ENCODE data around the gene MACROD2. TPM values are rescaled to one million over a fixed set of nuclear protein-coding genes. Genes with fewer than 3 reads are reported as not detected.
"Not testable (repeated sequence)": the region's sequence is repeated elsewhere in the genome, so short reads cannot be mapped to it uniquely, and the experiment has no call there.

Gene MACROD2
- total RNA-seq, 1 experiment from 2014 or later, result 0.86 TPM

DNA sequence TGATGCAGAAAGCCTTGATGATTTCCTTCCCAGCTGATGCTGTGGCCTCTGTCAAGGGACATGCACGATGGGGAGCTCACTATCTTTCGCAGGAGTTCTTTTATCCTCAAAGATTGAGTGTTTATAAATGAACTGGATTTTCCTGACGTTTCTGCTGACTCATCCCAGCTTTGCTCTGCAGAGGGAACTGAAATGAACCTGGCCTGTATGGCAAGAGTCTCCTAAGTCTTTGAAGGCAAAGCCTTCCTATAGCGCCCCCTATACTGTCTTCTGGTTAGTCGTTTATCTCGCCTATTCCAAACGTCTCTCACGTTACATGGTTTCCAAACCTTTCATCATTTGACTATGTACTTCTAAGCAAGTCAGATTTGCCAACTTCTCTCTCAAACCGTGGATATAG lies 2012.6 kb downstream of the MACROD2 start:
- DNase-seq (ENCODE audit: low read depth), result no peak

DNA sequence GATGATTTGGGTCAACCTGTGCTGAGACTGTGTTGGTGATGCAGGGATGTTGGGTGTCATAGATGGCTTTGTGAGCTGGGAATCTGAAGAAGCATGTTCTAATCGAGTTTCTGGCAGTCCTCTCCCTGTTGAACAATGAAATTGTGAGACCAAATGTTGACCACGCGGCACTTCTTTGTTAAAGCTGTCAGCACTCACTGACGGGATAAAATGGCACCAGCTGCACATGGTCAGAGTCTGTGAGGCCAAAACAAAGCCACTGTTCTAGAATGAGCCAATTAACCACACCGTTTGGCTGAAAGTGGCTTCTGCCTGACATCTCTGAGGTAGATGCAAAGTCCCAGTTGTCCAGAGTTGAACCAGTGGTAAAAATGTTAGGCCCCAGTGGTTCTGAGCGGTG lies 2015.7 kb downstream of the MACROD2 start:
- DNase-seq (ENCODE audit: low read depth), result no peak

DNA sequence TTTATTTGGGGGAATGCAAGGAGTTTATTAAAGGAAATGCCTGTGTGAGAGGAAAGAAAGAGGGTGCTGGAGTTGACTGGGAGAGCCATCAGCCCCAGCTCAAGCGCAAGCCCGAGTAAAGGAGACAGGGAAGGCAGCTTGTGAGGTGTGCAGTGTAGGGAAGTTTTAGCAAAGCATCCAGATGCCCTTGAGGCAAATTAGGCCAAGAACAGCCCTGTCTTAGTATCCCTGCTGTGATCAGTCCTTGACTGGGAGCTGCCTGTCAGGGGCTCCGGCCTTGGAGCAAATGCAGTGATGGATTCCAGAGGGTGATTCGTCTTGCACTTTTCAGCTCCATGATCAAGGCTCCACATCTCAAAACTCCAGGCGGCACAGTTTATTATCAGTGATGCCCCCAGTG lies 2016.2 kb downstream of the MACROD2 start:
- no peak for DNase-seq (ENCODE audit: low read depth)

DNA sequence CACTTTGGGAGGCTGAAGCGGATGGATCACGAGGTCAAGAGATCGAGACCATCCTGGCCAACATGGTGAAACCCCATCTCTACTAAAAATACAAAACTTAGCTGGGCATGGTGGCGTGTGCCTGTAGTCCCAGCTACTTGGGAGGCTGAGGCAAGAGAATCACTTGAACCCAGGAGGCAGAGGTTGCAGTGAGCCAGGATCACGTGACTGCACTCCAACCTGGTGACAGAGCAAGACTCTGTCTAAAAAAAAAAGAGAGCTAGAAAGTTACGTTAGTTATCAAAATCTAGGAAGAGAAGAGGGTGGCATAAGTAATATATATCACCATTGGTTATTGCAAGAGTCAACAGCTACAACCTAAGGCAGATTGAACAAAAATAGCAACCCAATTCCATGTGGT lies 2017.6 kb downstream of the MACROD2 start:
- DNase-seq (ENCODE audit: low read depth), result not testable (repeated sequence)

DNA sequence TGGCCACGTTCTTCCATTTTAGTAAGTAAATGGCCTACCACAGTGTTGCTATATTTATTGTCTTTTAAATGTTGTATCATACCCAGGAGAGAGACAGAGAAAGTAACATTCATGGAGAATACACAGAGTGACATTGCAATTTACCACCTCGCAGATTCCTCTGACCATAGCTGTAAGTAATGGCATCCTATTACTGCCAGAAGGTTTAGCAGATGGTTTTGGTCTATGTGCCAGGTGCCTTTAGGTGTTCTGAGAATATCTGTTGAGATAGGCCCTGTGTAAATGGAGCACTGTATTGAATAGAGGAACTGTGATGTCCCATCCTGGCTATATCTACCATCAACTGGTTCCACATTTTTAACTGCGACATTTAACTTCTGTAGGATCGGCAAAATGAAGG lies 2018.3 kb downstream of the MACROD2 start:
- DNase-seq (ENCODE audit: low read depth), result no peak

DNA sequence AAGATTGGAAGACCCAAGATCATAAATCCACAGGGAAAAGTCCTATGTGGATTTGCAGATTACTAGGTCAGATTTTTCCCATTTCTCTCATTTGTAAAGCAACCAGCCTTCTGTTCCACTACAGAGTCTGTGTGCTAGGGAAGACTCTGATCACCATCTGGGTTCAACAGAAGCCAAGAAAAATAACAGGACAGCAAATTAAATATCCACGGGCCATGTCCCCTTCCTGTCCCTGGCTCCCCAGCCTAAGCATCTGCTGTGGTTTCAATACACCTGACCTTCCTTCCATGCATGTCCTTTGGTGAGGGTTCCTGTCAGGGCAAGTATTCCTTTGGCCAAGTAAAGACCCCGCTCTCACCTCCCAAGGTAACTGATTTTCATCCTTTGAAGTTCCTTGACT lies 2019.1 kb downstream of the MACROD2 start:
- DNase-seq (ENCODE audit: low read depth), result no peak

DNA sequence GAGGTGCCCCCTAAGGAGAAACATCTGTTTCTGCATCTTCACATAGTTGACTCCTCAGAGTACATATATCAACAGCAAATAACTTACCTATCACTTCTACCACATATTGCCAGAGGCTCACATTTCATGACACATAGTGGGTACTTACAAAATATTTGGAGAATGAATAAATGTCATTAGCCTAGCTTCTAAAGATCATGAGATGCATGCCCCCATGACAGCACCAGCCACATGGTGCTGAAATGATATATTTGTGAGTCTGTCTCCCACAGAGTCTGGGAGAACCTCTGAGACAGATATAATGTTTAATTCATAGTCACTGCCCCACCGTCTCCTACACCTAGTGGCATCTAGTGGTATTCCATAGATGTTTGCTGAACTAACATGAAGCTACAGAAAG lies 2022.3 kb downstream of the MACROD2 start:
- no peak for DNase-seq (ENCODE audit: low read depth)

DNA sequence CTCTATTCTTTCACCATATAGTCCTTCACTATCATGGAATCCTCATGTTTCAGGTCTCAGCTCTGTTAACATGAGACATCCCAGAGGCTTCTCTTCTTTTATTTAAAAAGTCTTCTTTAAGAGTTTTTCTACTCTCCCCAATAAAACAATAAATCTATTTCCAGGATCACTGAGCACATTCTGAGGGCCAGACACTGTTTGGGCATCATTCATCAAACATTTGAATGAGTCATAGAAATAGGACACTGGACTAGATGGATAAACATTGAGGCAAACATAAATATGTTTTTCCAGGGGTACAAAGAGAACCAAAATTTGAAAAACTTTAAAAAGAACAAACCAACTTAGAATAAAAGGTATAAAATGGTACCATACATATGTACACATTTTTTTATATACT lies 2023.6 kb downstream of the MACROD2 start:
- no peak for DNase-seq (ENCODE audit: low read depth)

DNA sequence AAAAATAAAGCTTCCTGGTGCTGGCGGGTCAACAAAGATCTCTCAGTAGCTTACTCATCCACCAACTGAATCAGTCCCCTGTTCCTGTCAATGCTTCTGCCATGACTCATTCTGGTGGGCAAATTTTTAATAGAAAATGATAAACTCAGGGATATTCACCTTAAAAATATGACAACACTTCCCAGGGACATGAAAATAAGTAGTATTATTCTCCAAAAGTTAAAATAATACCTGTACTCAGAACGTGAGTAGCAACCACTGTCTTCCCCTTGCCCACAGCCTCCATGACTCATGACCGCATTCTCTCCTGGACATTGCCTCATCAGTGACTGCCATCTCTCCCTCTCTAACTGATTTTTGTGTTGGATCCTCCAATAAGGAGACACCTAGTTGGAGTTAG lies 2025.7 kb downstream of the MACROD2 start:
- DNase-seq (ENCODE audit: low read depth), result peak; percentile 25

DNA sequence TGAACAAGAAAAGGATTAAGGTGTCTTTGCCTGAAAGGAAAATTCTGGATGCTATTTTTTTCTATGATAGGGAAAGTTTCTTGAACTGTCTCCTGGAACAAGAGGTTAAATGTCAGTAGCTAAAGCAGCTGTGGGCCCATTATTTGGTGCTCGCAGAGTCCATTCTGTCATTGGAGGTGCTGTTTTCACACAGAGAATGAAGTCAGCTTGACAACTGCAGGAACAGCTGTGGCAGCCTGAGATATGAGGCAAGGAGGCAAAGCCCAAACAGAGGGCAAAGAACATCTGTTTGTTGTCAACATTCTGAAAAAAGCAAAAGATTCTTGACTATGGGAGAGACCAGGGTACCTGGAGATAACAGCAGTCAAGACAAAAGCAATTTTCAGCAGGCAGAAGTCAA lies 2029.8 kb downstream of the MACROD2 start:
- no peak for DNase-seq (ENCODE audit: low read depth)

DNA sequence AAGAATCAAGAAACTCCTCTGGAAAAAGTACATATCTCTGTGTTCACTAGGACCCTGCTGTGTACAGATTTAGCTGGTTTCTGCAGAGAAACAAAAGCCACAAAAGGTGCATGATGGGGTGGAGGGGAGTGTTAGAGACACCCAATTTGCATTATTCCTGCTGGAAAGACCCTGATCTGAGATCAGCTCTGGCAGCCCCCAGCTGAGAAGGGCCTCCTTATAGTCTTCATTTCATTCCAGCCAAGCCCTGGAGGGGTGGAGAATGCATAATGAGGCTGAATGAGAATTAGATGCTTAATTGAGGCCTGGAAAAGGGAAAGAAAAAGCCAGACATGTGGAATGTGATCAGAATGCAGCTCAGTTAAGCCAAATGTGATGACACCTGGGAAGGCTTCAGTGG lies 2032.4 kb downstream of the MACROD2 start:
- DNase-seq (ENCODE audit: low read depth), result no peak

DNA sequence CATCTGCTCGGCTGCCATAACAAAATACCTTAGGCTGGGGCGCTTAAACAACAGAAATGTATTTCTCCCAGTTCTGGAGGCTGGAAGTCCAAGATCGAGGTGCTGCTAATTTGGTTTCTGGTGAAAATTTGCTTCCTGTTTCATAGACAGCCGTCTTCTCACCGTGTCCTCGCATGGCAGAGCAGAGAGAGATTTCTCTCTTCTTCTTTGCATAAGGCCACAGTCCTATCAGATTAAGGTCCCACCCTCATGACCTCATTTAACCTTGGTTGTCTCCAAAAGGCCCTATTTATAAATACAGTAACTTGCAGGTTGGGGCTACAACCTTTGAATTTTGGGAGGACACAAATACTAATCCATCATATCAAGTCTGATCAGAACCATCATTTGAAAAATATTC lies 2033.6 kb downstream of the MACROD2 start:
- no peak for DNase-seq (ENCODE audit: low read depth)

DNA sequence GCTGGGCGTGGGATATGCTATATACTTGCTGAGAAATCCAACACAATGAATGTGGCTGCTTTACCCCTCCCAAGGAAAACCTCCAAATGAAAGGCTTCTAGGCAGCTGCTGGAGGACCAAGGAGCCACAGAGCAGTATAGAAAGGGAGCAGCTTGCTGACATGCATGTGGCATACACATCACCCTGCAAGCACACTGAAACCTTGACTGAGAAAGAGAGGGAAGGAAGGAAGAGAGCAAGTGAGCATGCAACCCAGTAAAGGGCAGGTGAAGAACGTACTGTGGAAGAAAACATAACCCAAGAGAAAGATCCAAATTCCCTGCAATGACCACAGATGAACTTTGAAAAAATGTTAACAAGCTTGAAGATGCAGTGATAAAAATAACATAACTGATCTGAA lies 2034.9 kb downstream of the MACROD2 start:
- DNase-seq (ENCODE audit: low read depth), result no peak

DNA sequence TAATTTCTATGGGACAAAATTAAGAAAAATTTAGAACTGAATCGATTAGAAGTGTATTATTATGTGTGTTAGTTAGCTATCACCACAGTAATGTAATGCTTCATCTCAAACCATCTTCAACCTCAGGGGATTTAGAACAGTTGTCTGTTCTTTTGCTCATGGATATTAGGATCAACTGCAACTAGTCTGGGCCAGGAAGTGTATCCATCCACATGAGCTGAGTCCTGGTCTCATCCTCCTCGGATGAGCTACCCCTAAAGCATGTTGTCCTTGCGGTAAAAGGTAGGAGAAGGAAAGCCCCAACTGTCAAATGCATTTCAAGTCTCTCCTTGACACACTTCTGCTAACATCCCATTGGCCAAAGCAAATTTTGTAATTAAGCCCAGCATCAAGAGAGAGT lies 2040.3 kb downstream of the MACROD2 start:
- no peak for DNase-seq (ENCODE audit: low read depth)

DNA sequence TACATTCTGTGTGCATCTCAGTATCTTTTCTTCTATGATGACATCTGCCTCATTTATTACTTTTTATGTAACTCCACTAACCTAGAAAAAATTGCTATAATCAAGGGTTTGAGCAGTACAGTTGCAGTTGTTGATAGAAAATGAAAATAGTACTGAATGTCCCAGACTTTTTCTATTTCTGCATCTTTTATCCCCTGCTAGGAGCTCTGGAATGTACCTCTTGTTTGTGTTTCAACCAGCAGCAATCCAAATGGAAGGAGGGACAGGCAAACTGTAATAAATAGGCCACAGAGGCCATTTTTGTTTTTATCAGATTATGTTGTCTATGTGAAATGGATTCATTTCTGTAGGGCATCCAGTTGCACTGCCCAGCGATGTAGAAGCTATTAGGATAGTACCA lies 2041.0 kb downstream of the MACROD2 start:
- DNase-seq (ENCODE audit: low read depth), result no peak

DNA sequence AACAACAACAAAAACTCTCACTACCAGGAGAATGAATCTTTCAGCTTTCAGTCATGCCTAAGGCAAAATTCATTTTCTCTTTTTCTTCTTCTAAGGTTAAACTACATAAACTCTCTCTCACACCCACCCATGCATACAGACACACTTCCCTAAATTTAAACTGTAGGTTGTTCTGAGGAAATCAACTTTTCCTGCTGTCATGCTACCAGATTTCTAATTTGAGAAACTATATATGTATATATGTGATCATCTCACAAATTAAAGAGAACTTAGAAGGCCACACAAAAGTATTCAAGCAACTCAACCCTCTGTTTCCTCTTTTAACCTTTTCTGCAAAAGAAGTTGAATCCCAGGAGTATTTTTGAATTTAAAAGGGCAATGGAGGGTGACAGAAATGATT lies 2045.4 kb downstream of the MACROD2 start:
- no peak for DNase-seq (ENCODE audit: low read depth)

DNA sequence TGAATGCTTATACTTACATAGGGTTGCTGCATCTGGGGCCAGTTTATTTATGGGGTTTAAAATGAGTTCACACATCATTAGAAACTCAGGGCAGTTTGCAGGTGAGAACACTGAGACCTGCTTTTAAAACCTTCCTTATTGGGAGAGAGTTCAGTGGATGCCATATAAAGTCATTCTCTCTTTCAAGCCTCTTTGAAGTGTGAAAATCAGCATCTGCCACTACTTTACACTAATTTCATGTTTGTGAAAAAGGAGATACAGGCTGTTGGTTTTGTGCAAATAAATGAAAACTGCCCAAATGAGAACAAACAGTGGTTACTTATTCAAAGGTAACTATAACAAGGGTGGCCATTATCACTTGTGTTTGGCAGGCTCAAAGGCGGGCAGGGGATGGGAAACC lies 2047.4 kb downstream of the MACROD2 start:
- DNase-seq (ENCODE audit: low read depth), result no peak

DNA sequence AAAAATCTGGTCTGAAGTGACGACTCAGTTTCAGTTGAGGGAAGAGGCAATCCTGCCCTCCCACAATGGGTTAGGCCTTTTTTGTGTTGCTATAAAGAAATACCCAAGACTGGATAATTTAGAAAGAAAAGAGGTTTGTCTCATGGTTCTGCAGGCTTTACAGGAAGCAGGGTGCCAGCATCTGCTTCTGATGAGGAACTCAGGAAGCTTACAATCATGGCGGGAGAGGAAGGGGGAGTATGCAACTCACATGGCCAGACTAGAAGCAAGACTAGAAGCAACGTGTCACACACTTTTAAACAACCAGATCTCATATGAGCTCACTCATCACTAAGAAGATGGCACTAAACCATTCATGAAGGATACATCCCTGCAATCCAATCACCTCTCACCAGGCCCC lies 2048.6 kb downstream of the MACROD2 start:
- no peak for DNase-seq (ENCODE audit: low read depth)

DNA sequence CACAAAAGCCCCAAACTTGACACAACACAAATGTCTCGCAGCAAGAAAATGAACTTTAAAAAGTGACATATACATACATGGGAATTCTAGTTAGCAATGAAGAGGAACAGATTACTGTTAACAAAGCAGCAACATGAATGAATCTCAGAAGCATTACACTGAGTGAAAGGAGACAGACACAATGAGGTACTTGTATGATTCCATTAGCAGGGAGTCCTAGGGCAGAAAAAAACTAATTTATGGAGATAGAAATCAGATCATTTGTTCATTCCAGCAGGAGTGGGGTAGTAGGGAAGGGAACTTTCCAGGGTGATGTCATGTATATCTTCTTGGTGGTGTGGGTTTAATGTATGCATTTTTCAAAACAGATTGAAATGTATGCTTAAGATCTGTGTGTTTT lies 2053.6 kb downstream of the MACROD2 start:
- no peak for DNase-seq (ENCODE audit: low read depth)

DNA sequence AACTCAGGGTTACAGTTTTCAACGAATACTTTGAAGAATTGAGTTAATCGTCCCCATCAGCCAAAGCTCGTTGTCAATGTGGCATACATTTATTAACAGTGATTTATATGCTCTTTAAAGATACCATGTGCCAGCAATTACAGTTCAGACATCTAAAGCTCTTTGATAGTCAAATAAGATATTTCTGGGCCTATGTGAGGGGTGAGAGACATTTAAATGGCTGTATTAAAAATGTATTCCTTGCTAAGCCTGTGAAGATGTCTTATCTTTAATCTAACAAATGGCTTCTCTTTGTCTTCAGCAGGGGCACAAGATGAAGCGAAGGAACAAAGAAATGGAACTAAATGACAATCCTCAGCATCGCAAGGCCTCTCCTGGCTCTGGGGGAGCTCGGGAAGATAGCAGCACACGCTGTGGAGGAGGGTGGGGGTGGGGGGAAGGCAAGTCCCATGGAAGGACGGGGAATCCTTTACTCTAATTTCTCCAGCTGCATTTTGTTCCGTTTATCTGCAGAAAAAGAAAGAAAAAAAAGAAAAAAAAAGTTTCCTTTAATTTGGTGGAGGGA lies 2054.3 kb downstream of the MACROD2 start:
- no peak for DNase-seq (ENCODE audit: low read depth)

DNA sequence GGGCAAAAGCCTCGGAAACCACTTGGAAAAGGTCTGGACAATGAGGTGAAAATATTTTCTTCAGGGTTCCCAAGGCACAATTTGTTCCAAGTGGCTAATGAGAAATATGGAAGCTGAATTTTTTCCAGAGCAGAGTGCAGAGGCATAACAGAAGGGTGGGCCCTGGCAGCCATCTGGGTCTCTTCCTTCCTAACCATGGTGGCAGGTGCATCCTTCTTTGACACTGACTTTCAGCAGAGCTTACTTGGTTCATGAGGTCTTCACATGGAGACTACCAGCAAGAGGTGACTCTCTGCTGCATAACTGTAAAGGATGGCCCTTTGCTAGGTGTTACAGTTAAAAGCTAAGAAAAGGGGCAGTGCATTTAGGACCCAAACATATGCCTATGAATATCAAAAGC lies 2055.1 kb downstream of the MACROD2 start:
- DNase-seq (ENCODE audit: low read depth), result no peak

DNA sequence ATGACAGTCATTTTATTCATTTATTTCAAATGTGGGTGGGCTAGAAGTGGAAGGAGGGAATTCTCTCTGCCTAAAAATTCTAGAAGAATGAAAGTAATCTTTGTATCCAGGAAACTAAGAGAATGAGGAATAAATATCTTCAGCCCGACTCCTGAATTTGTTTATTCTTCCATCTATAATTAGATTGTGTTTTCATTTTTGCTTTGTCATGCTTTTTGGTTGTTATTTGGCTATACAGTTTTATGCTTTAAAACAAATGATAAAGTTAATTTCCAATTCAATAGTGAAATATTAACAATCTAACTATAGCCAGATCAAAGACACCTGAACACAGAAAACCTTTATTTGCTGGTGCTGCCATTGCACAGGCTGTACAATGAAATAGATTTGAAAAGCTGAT lies 2056.7 kb downstream of the MACROD2 start:
- DNase-seq (ENCODE audit: low read depth), result no peak

DNA sequence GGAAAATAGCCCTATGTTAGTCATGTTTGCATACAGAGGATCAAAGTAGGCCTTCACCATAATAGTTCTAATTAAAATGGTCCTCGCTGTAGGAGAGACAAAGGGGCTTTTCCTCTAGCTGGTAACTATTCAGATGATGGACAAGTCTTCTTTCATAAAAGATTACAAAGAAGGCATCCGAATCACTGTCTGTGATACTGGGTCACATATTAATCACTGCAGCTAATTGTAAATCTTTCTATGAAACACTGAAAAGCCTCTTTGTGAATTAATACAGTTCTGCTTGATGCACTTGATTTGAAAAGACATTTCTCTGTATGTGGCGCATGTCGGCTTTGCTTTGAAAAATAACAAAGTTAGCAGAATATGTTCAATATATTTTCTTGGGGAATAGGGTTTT lies 2057.1 kb downstream of the MACROD2 start:
- DNase-seq (ENCODE audit: low read depth), result no peak

DNA sequence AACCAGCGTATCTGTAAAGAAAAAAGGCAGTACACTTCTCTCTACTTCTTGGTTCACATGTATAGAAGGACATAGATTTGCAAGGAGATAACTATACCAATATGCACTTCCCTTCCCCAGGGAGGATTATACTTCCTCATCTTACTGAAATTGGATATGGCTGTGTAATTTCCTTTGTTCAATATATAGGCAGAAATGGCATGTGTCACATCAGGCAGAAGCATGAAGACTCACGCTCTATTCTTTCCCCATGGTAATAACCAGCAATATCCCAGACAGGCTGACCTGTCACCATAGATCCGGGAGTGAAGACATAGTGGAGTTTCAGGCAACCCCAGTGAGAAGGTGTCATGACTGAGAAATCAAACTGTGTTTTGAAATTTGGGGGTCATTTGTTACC lies 2059.7 kb downstream of the MACROD2 start:
- DNase-seq (ENCODE audit: low read depth), result no peak

DNA sequence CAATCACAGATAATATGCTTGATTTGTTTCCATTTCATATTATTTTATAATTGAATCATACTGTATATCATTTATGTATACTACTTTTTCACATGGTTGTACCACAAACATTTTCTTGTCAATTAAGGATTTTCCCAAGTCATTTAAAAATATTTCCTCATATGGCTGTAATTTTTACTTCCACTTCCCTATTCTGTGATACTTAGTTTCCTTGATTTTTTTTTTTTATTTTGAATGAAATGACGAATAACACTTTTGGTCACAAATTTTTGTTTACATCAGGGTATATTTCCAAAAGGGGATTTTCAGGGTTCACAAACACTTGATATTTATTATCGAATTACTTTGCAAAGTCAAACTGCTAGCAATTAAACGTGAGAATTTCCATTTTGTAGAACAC lies 2062.3 kb downstream of the MACROD2 start:
- DNase-seq (ENCODE audit: low read depth), result no peak

Measured in Daoy (cell line).